ENCODE data around the gene YPEL5.

GRCh38 chr2:30122362-30122761 is 24.4 kb upstream of the YPEL5 start:
- TF ChIP-seq CTCF (IDR thresholded peaks at IDR 0.05 in 8 of 11, conservative IDR thresholded peaks at IDR 0.05 in 3 of 11) (no peak), POLR2A (IDR thresholded peaks at IDR 0.05) (no peak)

Data from spleen (tissue), 7 donors.